Small intestine (tissue), 7 donors: ENCODE results near the gene MAPK1. TPM values are rescaled to one million over a fixed set of nuclear protein-coding genes. Genes with fewer than 3 reads are reported as not detected.
"Not testable (repeated sequence)": the region's sequence is repeated elsewhere in the genome, so short reads cannot be mapped to it uniquely, and the experiment has no call there.

Experiments used
- DNase-seq, 2 donors: peaks; one replicate each; pipeline versions ENCODE4 v3.0.0 to v3.0.0-alpha.2; 2013
- FAIRE-seq: peaks from 2 replicates; lab custom pipeline; 2012; peaks lifted over from hg19 to GRCh38; lab: Jason Lieb, UNC
- H3K27ac ChIP-seq, 3 donors: one replicate each; pipeline ENCODE4 v1.5.1; 2013; ENCODE audit warnings: low read length in 2 of 3, mild to moderate bottlenecking in 2 of 3, control low read depth in 1 of 3, inconsistent platforms in 1 of 3, low read depth in 1 of 3, moderate library complexity in 1 of 3
- H3K27me3 ChIP-seq, 3 donors: one replicate each; pipeline ENCODE4 v1.6.1; 2013; ENCODE audit warnings: low read length in 3 of 3, inconsistent platforms in 1 of 3; ENCODE audit not compliant: control insufficient read depth in 3 of 3, insufficient read depth in 3 of 3
- H3K36me3 ChIP-seq, 3 donors: one replicate each; pipeline ENCODE4 v1.6.1; 2013; ENCODE audit warnings: low read length in 3 of 3, inconsistent platforms in 1 of 3, low read depth in 1 of 3, mild to moderate bottlenecking in 1 of 3, moderate library complexity in 1 of 3; ENCODE audit not compliant: control insufficient read depth in 3 of 3, insufficient read depth in 2 of 3
- H3K4me1 ChIP-seq, 3 donors: one replicate each; pipeline ENCODE4 v1.6.1; 2013; ENCODE audit warnings: low read length in 2 of 3, inconsistent platforms in 1 of 3, low read depth in 1 of 3, mild to moderate bottlenecking in 1 of 3, moderate library complexity in 1 of 3; ENCODE audit not compliant: control insufficient read depth in 3 of 3, insufficient read depth in 2 of 3
- H3K4me3 ChIP-seq, 3 donors: one replicate each; pipeline ENCODE4 v1.5.1; 2013; ENCODE audit warnings: low read length in 3 of 3, control low read depth in 1 of 3, inconsistent platforms in 1 of 3, low read depth in 1 of 3, mild to moderate bottlenecking in 1 of 3, moderate library complexity in 1 of 3
- H3K9me3 ChIP-seq, 2 donors: one replicate each; pipeline ENCODE4 v1.6.1; 2013; ENCODE audit warnings: low read depth in 1 of 2, low read length in 1 of 2; ENCODE audit not compliant: control insufficient read depth in 2 of 2, insufficient read depth in 1 of 2
- WGBS, 3 donors: extraction: QIAGEN DNeasy Blood & Tissue Kit; methylation state at CpG; one replicate each; pipeline ENCODE4 v1.1.7; 2013; 5-methylcytosine and 5-hydroxymethylcytosine counted together
- polyA plus RNA-seq, 4 donors: library from polyadenylated mRNA; stranded (reverse) in 3 of 4; unstranded in 1 of 4; fragments of 200-250 nt in 3 of 4; fragments of 120-200 nt in 1 of 4; gene quantifications; one replicate each; pipeline versions ENCODE4 v1.2.1 to v1.2.3, GENCODE V29; 2013
- donor health status: healthy with polysubstance abuse.
- donor health status: control.
- donor health status: control.
- donor health status: Bipolar disorder and iron deficiency.
- donor health status: healthy.

MAPK1 gene
- polyA plus RNA-seq, 4 donors = 10.3 to 76.5 (median 14.2) TPM

DNA sequence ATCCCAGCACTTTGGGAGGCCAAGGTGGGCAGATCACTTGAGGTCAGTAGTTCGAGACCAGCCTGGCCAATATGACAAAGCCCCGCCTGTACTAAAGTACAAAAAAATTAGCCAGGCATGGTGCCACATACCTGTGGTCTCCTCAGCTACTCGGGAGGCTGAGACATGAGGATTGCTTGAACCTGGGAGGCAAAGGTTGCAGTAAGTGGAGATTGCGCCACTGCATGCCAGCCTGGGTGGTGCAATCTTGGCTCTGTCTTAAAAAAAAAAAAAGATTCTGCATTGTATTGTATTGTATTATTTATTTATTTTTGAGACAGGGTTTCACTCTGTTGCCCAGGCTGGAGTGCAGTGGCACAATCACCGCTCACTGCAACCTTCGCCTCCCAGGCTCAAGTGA lies 122.5 kb downstream of the MAPK1 start:
- not testable (repeated sequence) for H3K27me3 ChIP-seq, H3K4me1 ChIP-seq, H3K9me3 ChIP-seq, H3K36me3 ChIP-seq, DNase-seq, H3K4me3 ChIP-seq, H3K27ac ChIP-seq, FAIRE-seq
- WGBS, 3 donors = 71 to 87% (median 85%) methylated on average over 6 of the region's 6 CpGs

DNA sequence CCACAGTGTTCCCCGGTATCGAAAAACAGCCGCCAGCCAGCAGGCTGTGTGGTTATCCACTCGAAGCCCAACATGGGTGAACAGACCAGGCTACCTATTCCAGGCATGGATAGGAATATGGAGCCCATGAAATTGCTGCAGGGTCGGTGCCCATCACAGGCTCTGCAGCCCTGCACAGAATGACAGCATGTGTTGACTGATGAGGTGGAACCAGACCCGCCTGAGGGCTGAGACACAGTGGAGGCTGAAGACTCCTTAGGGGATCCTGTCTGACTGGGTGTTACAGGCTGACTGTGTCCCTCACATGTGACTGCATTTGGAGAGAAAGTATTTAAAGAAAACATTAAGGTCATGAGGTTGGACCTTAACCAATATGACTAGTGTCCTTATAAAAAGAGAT lies 125.7 kb downstream of the MAPK1 start:
- no peaks in the 10 kb centered on the region for H3K4me1 ChIP-seq
- H3K4me3 ChIP-seq = no peak overlapping the region
- WGBS, 3 donors = 86 to 88% (median 88%) methylated on average over 6 of the region's 6 CpGs
- H3K36me3 ChIP-seq = no peaks in the 10 kb centered on the region
- no peak overlapping the region for H3K27ac ChIP-seq
- H3K9me3 ChIP-seq = no peaks in the 10 kb centered on the region
- DNase-seq (no peak), FAIRE-seq (no peak)
- H3K27me3 ChIP-seq = peaks cover 0 to 8% (median 0%) of the 10 kb centered on the region in 3 donors

GRCh38 chr22:21741059-21741458 lies 126.4 kb downstream of the MAPK1 start:
- WGBS, 3 donors = 81 to 85% (median 84%) methylated on average over 10 of the region's 10 CpGs
- no peak for FAIRE-seq
- H3K4me1 ChIP-seq = peaks cover 0 to 3% (median 0%) of the 10 kb centered on the region in 3 donors

GRCh38 chr22:21739828-21740377 lies 127.5 kb downstream of the MAPK1 start:
- peaks cover 0 to 3% (median 3%) of the 10 kb centered on the region in 3 donors for H3K4me1 ChIP-seq
- H3K27ac ChIP-seq = no peak overlapping the region
- no peak overlapping the region for H3K4me3 ChIP-seq
- peaks cover 0 to 17% (median 0%) of the 10 kb centered on the region in 3 donors for H3K27me3 ChIP-seq
- no peaks in the 10 kb centered on the region for H3K36me3 ChIP-seq
- FAIRE-seq (no peak), DNase-seq (no peak)
- no peaks in the 10 kb centered on the region for H3K9me3 ChIP-seq
- 85 to 94% (median 88%) methylated on average over 4 to 5 of the region's 5 CpGs for WGBS, 3 donors

More at GRCh38 chr22:21741059-21741458, 126.4 kb downstream of the MAPK1 start:
- Histone ChIP-seq H3K9me3 (no peaks in the 10 kb centered on the region), H3K36me3 (no peaks in the 10 kb centered on the region), H3K27me3 (peaks cover 0 to 14% (median 0%) of the 10 kb centered on the region in 3 donors), H3K4me3 (no peak overlapping the region), H3K27ac (no peak overlapping the region)
- no peak for DNase-seq

DNA sequence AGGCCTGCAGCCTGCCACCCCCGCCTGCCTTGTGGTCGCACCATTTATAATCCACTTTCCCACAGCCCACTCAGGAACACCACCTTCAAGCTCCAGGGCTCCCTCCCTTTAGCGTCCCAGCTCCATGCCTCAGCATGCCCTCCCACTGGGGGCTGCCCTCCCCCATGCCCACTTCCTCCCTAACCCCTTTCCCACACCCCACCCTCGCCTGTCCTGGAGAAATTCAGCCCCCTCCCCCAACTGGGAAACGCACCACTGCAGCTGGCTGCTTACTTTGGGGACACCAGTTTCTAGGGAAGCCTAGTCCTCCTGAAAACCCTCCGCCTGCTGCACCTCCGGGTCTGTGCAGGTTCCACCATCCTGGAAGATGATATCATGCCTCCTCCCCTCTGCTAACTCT lies 128.5 kb downstream of the MAPK1 start:
- no peak overlapping the region for H3K27ac ChIP-seq
- peaks cover 0 to 26% (median 0%) of the 10 kb centered on the region in 3 donors for H3K27me3 ChIP-seq

GRCh38 chr22:21738081-21738480 lies 129.4 kb downstream of the MAPK1 start:
- H3K4me1 ChIP-seq = peaks cover 0 to 7% (median 3%) of the 10 kb centered on the region in 3 donors
- DNase-seq = no peak
- no peaks in the 10 kb centered on the region for H3K9me3 ChIP-seq
- 59 to 82% (median 66%) methylated on average over 8 of the region's 8 CpGs for WGBS, 3 donors
- no peak overlapping the region for H3K4me3 ChIP-seq
- no peak for FAIRE-seq
- H3K36me3 ChIP-seq = no peaks in the 10 kb centered on the region
- H3K27me3 ChIP-seq = peaks cover 0 to 29% (median 0%) of the 10 kb centered on the region in 3 donors
- no peak overlapping the region for H3K27ac ChIP-seq

More for the DNA sequence above, 128.5 kb downstream of the MAPK1 start:
- peaks cover 0 to 7% (median 3%) of the 10 kb centered on the region in 3 donors for H3K4me1 ChIP-seq
- no peak for DNase-seq
- H3K9me3 ChIP-seq = no peaks in the 10 kb centered on the region
- no peak for FAIRE-seq
- WGBS, 3 donors = 54 to 58% (median 55%) methylated on average over 7 of the region's 7 CpGs
- H3K36me3 ChIP-seq = no peaks in the 10 kb centered on the region
- H3K4me3 ChIP-seq = no peak overlapping the region

DNA sequence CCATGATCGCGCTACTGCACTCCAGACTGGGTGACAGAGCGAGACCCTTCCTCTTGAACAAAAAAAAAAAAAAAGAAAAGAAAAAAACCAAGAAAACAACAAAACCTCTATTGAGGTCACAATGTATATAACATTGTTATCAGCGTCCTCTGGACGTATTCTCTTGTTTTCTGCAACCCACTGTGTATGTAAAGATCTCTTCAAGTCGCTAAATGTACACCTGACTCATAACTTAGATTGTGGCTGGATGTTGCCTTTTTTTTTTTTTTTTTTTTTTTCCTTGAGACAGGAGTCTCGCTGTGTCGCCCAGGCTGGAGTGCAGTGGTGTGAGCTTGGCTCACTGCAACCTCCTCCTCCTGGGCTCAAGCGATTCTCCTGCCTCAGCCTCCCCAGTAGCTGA lies 130.5 kb downstream of the MAPK1 start:
- Histone ChIP-seq H3K27me3 (peaks cover 0 to 29% (median 0%) of the 10 kb centered on the region in 3 donors), H3K36me3 (no peaks in the 10 kb centered on the region), H3K4me3 (no peak overlapping the region), H3K4me1 (peaks cover 0 to 7% (median 3%) of the 10 kb centered on the region in 3 donors), H3K27ac (no peak overlapping the region), H3K9me3 (no peaks in the 10 kb centered on the region)
- WGBS, 3 donors = 68 to 81% (median 74%) methylated on average over 8 to 9 of the region's 9 CpGs
- no peak for DNase-seq
- FAIRE-seq = no peak

DNA sequence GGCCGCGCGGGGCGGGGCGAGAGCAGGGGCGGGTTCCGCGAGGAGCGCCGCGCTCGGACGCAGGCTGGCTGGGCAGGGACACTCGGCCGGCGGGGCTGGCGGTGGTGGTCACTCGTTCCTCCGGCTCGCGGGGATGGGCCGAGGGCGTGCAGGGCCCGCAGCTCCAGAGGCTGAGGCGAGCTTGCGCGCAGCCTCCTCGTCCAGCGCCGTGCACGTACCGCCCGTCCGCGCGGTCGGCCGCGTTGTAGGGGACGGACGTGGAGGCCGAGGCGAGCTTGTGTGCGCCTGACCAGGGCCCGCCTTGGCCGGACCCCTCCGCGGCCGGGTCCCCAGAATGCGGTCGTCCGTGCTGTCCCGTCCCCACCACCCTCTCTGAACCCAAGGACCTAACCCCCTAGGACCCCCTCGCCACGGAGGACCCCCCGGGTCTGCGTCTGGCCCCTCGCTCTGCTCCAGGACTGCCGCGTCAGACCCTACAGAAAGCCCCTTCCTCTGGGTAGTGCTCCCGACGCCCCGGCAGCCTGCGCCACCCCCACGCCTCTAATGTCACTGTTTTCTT lies 131.3 kb downstream of the MAPK1 start:
- Histone ChIP-seq H3K4me3 (peak overlapping the region; percentile 1 to 57 (median 13)), H3K4me1 (peaks cover 0 to 7% (median 3%) of the 10 kb centered on the region in 3 donors), H3K27ac (peak overlapping the region in 1 of 3 donors; percentile 65), H3K9me3 (no peaks in the 10 kb centered on the region), H3K27me3 (peaks cover 0 to 29% (median 0%) of the 10 kb centered on the region in 3 donors), H3K36me3 (no peaks in the 10 kb centered on the region)
- DNase-seq (no peak), FAIRE-seq (no peak)
- 7 to 31% (median 14%) methylated on average over 35 to 65 of the region's 65 CpGs for WGBS, 3 donors
